Measurements from ENCODE around the gene CABLES2.

The CABLES2 gene

DNA sequence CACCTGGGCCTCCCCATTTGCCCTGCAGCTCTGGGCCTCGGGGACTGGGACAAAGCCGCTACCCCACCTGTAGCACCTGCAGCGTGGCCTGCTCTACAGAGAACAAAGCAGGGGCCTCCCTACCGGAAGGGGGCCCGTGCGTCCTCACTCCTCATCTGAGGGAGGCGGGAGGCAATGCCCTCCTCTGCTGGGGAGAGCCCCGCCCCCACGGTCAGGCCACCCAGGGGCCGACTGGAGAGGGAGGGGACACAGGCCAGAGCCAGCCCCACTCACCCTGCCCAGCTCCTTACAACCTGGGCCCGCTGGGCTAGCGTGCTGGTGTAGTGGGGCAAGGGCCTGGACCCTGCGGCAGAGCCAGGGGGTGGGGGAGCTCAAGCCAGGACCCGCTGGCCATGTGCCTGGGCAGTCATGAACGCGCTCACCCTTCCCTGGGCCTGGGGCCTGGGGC is 48.0 kb downstream of the CABLES2 start:
- no peak overlapping the region for H3K27ac ChIP-seq (ENCODE audit: low read depth, low read length, poor library complexity, severe bottlenecking)
- H3K9ac ChIP-seq (ENCODE audit: low read length), result no peak overlapping the region
- H4K20me1 ChIP-seq (ENCODE audit: insufficient read depth, low read length), result no peaks in the 10 kb centered on the region
- H3K27me3 ChIP-seq (ENCODE audit: insufficient read depth, low read length), result peaks cover 13% of the 10 kb centered on the region; the same call in 1 of the 2 replicates
- no peaks in the 10 kb centered on the region for H3K9me2 ChIP-seq (ENCODE audit: low read depth, low read length)
- TF ChIP-seq EZH2 (IDR thresholded peaks at IDR 0.05; ENCODE audit: borderline replicate concordance, low read length), result no peak
- TF ChIP-seq, protein P1, sequence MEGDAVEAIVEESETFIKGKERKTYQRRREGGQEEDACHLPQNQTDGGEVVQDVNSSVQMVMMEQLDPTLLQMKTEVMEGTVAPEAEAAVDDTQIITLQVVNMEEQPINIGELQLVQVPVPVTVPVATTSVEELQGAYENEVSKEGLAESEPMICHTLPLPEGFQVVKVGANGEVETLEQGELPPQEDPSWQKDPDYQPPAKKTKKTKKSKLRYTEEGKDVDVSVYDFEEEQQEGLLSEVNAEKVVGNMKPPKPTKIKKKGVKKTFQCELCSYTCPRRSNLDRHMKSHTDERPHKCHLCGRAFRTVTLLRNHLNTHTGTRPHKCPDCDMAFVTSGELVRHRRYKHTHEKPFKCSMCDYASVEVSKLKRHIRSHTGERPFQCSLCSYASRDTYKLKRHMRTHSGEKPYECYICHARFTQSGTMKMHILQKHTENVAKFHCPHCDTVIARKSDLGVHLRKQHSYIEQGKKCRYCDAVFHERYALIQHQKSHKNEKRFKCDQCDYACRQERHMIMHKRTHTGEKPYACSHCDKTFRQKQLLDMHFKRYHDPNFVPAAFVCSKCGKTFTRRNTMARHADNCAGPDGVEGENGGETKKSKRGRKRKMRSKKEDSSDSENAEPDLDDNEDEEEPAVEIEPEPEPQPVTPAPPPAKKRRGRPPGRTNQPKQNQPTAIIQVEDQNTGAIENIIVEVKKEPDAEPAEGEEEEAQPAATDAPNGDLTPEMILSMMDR (IDR thresholded peaks at IDR 0.05; ENCODE audit: low read length), result no peak
- H3K9me3 ChIP-seq (ENCODE audit: low read length), result no peaks in the 10 kb centered on the region
- H3F3A ChIP-seq (ENCODE audit: insufficient read depth, low read length), result no peaks in the 10 kb centered on the region
- H2AFZ ChIP-seq (ENCODE audit: low read length), result no peak overlapping the region
- no peak overlapping the region for H3K4me3 ChIP-seq (ENCODE audit: low read depth, low read length, poor library complexity, severe bottlenecking)
- no peaks in the 10 kb centered on the region for H3K36me3 ChIP-seq (ENCODE audit: insufficient read depth, low read length)
- no peak overlapping the region for H3K4me2 ChIP-seq (ENCODE audit: low read length)
- H3K79me2 ChIP-seq (ENCODE audit: insufficient read depth, low read length), result no peaks in the 10 kb centered on the region
- no peaks in the 10 kb centered on the region for H3K4me1 ChIP-seq (ENCODE audit: insufficient read depth, low read length, severe bottlenecking)

DNA sequence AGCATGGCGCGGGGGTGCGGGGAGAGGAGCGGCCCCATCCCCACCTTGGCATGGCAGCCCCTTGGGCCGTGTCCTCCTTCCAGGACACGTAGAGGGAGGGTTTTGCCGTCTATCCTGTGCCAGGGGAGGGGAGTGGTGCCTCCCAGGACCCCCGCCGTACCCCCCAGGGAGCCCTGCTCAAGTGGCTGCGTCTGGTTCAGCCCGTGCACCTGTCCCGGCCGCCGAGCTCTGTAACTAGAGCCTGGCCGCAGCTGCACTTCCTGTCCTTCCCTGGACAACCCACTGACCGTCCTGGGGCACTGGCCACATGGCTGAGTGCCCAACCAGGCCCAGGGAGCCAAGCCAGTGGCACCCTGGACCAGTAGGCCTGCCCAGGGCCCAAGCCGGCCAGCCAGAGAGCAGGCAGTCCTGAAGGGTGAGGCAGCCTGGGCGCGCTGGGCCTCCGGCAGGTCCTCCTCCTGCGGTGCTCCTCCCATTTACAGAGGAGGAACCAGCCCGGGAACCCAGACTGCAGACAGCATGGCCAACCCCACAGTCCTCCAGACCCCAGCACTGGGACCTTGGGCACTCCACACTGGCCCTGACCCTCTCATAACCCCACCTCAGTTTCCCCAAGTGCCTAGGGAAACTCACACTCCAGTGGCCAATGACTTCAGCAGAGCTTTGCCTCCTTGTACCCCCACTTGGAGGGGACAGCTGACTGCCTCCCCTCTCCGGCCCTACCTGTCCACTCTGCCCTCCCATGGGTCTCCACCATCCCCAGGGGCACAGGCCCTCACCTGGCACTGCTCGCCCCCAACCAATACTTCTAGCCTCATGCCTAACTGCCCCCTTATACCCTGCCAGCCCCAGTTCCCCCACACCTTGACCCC is 48.7 kb downstream of the CABLES2 start:
- TF ChIP-seq EZH2 (IDR thresholded peaks at IDR 0.05; ENCODE audit: borderline replicate concordance, low read length), result no peak
- TF ChIP-seq, protein P1 (IDR thresholded peaks at IDR 0.05; ENCODE audit: low read length), result no peak
- H3K4me1 ChIP-seq (ENCODE audit: insufficient read depth, low read length, severe bottlenecking), result no peaks in the 10 kb centered on the region
- H4K20me1 ChIP-seq (ENCODE audit: insufficient read depth, low read length), result no peaks in the 10 kb centered on the region
- H3K27me3 ChIP-seq (ENCODE audit: insufficient read depth, low read length), result peaks cover 7% of the 10 kb centered on the region; the same call in 1 of the 2 replicates
- no peak overlapping the region for H3K4me3 ChIP-seq (ENCODE audit: low read depth, low read length, poor library complexity, severe bottlenecking)
- no peak overlapping the region for H3K4me2 ChIP-seq (ENCODE audit: low read length)
- H3K9me3 ChIP-seq (ENCODE audit: low read length), result no peaks in the 10 kb centered on the region
- no peaks in the 10 kb centered on the region for H3K79me2 ChIP-seq (ENCODE audit: insufficient read depth, low read length)
- H3K27ac ChIP-seq (ENCODE audit: low read depth, low read length, poor library complexity, severe bottlenecking), result no peak overlapping the region
- no peaks in the 10 kb centered on the region for H3K36me3 ChIP-seq (ENCODE audit: insufficient read depth, low read length)
- no peak overlapping the region for H3K9ac ChIP-seq (ENCODE audit: low read length)
- H3K9me2 ChIP-seq (ENCODE audit: low read depth, low read length), result no peaks in the 10 kb centered on the region
- no peaks in the 10 kb centered on the region for H3F3A ChIP-seq (ENCODE audit: insufficient read depth, low read length)
- H2AFZ ChIP-seq (ENCODE audit: low read length), result no peak overlapping the region

GRCh38 chr20:62357681-62358080 is 49.4 kb downstream of the CABLES2 start:
- H3K9me3 ChIP-seq (ENCODE audit: low read length), result no peaks in the 10 kb centered on the region
- no peak overlapping the region for H2AFZ ChIP-seq (ENCODE audit: low read length)
- TF ChIP-seq, protein P1 (IDR thresholded peaks at IDR 0.05; ENCODE audit: low read length), result no peak
- TF ChIP-seq EZH2 (IDR thresholded peaks at IDR 0.05; ENCODE audit: borderline replicate concordance, low read length), result no peak
- no peaks in the 10 kb centered on the region for H3K36me3 ChIP-seq (ENCODE audit: insufficient read depth, low read length)
- no peaks in the 10 kb centered on the region for H3K4me1 ChIP-seq (ENCODE audit: insufficient read depth, low read length, severe bottlenecking)
- H3K27me3 ChIP-seq (ENCODE audit: insufficient read depth, low read length), result peaks cover 7% of the 10 kb centered on the region; the same call in 1 of the 2 replicates
- H3K4me2 ChIP-seq (ENCODE audit: low read length), result no peak overlapping the region
- H3K9me2 ChIP-seq (ENCODE audit: low read depth, low read length), result no peaks in the 10 kb centered on the region
- no peak overlapping the region for H3K27ac ChIP-seq (ENCODE audit: low read depth, low read length, poor library complexity, severe bottlenecking)
- no peaks in the 10 kb centered on the region for H3F3A ChIP-seq (ENCODE audit: insufficient read depth, low read length)
- no peak overlapping the region for H3K9ac ChIP-seq (ENCODE audit: low read length)
- no peak overlapping the region for H3K4me3 ChIP-seq (ENCODE audit: low read depth, low read length, poor library complexity, severe bottlenecking)
- no peaks in the 10 kb centered on the region for H4K20me1 ChIP-seq (ENCODE audit: insufficient read depth, low read length)
- no peaks in the 10 kb centered on the region for H3K79me2 ChIP-seq (ENCODE audit: insufficient read depth, low read length)

Data from OCI-LY1 (cell line).